ENCODE results near the gene AEBP2.

Gene AEBP2

GRCh38 chr12:19499030-19499429, 59.7 kb downstream of the AEBP2 start:
- Histone ChIP-seq H3K9ac (ENCODE audit: low read length) (no peak overlapping the region), H3K36me3 (ENCODE audit: insufficient read depth, low read length) (peaks cover 80% of the 10 kb centered on the region), H3F3A (ENCODE audit: insufficient read depth, low read length) (no peaks in the 10 kb centered on the region), H3K27me3 (ENCODE audit: insufficient read depth, low read length) (no peaks in the 10 kb centered on the region), H2AFZ (ENCODE audit: low read length) (no peak overlapping the region), H3K27ac (ENCODE audit: low read depth, low read length, poor library complexity, severe bottlenecking) (no peak overlapping the region), H3K79me2 (ENCODE audit: insufficient read depth, low read length) (no peaks in the 10 kb centered on the region), H3K4me1 (ENCODE audit: insufficient read depth, low read length, severe bottlenecking) (no peaks in the 10 kb centered on the region), H3K4me2 (ENCODE audit: low read length) (no peak overlapping the region), H3K9me2 (ENCODE audit: low read depth, low read length) (no peaks in the 10 kb centered on the region), H3K9me3 (ENCODE audit: low read length) (no peaks in the 10 kb centered on the region), H4K20me1 (ENCODE audit: insufficient read depth, low read length) (no peaks in the 10 kb centered on the region), H3K4me3 (ENCODE audit: low read depth, low read length, poor library complexity, severe bottlenecking) (no peak overlapping the region)
- TF ChIP-seq EZH2 (IDR thresholded peaks at IDR 0.05; ENCODE audit: borderline replicate concordance, low read length) = no peak
- TF ChIP-seq, protein P1, sequence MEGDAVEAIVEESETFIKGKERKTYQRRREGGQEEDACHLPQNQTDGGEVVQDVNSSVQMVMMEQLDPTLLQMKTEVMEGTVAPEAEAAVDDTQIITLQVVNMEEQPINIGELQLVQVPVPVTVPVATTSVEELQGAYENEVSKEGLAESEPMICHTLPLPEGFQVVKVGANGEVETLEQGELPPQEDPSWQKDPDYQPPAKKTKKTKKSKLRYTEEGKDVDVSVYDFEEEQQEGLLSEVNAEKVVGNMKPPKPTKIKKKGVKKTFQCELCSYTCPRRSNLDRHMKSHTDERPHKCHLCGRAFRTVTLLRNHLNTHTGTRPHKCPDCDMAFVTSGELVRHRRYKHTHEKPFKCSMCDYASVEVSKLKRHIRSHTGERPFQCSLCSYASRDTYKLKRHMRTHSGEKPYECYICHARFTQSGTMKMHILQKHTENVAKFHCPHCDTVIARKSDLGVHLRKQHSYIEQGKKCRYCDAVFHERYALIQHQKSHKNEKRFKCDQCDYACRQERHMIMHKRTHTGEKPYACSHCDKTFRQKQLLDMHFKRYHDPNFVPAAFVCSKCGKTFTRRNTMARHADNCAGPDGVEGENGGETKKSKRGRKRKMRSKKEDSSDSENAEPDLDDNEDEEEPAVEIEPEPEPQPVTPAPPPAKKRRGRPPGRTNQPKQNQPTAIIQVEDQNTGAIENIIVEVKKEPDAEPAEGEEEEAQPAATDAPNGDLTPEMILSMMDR (IDR thresholded peaks at IDR 0.05; ENCODE audit: low read length) = no peak

GRCh38 chr12:19506497-19506896, 67.2 kb downstream of the AEBP2 start:
- H3F3A ChIP-seq (ENCODE audit: insufficient read depth, low read length) = no peaks in the 10 kb centered on the region; the same call in 1 of the 2 replicates
- H3K9me2 ChIP-seq (ENCODE audit: low read depth, low read length) = no peaks in the 10 kb centered on the region
- H2AFZ ChIP-seq (ENCODE audit: low read length) = no peak overlapping the region
- no peak for TF ChIP-seq EZH2 (IDR thresholded peaks at IDR 0.05; ENCODE audit: borderline replicate concordance, low read length)
- TF ChIP-seq, protein P1 (IDR thresholded peaks at IDR 0.05; ENCODE audit: low read length) = no peak
- H3K79me2 ChIP-seq (ENCODE audit: insufficient read depth, low read length) = peaks cover 4% of the 10 kb centered on the region; the same call in 1 of the 2 replicates
- H3K36me3 ChIP-seq (ENCODE audit: insufficient read depth, low read length) = peaks cover 49% of the 10 kb centered on the region
- H3K27me3 ChIP-seq (ENCODE audit: insufficient read depth, low read length) = no peaks in the 10 kb centered on the region
- H4K20me1 ChIP-seq (ENCODE audit: insufficient read depth, low read length) = no peaks in the 10 kb centered on the region
- H3K9me3 ChIP-seq (ENCODE audit: low read length) = no peaks in the 10 kb centered on the region
- H3K4me3 ChIP-seq (ENCODE audit: low read depth, low read length, poor library complexity, severe bottlenecking) = no peak overlapping the region
- H3K4me1 ChIP-seq (ENCODE audit: insufficient read depth, low read length, severe bottlenecking) = no peaks in the 10 kb centered on the region
- H3K4me2 ChIP-seq (ENCODE audit: low read length) = no peak overlapping the region
- no peak overlapping the region for H3K9ac ChIP-seq (ENCODE audit: low read length)
- H3K27ac ChIP-seq (ENCODE audit: low read depth, low read length, poor library complexity, severe bottlenecking) = no peak overlapping the region

GRCh38 chr12:19507823-19508222, 68.5 kb downstream of the AEBP2 start:
- Histone ChIP-seq H3K36me3 (ENCODE audit: insufficient read depth, low read length) (peaks cover 46% of the 10 kb centered on the region), H3K27me3 (ENCODE audit: insufficient read depth, low read length) (no peaks in the 10 kb centered on the region)

More at GRCh38 chr12:19507823-19508222, 68.5 kb downstream of the AEBP2 start:
- H3K4me2 ChIP-seq (ENCODE audit: low read length) = no peak overlapping the region
- no peak overlapping the region for H2AFZ ChIP-seq (ENCODE audit: low read length)
- H4K20me1 ChIP-seq (ENCODE audit: insufficient read depth, low read length) = no peaks in the 10 kb centered on the region
- H3K9ac ChIP-seq (ENCODE audit: low read length) = no peak overlapping the region
- H3K4me3 ChIP-seq (ENCODE audit: low read depth, low read length, poor library complexity, severe bottlenecking) = no peak overlapping the region
- H3K4me1 ChIP-seq (ENCODE audit: insufficient read depth, low read length, severe bottlenecking) = no peaks in the 10 kb centered on the region
- H3K9me2 ChIP-seq (ENCODE audit: low read depth, low read length) = no peaks in the 10 kb centered on the region
- H3K27ac ChIP-seq (ENCODE audit: low read depth, low read length, poor library complexity, severe bottlenecking) = no peak overlapping the region
- H3F3A ChIP-seq (ENCODE audit: insufficient read depth, low read length) = no peaks in the 10 kb centered on the region; the same call in 1 of the 2 replicates
- peaks cover 4% of the 10 kb centered on the region; the same call in 1 of the 2 replicates for H3K79me2 ChIP-seq (ENCODE audit: insufficient read depth, low read length)
- no peak for TF ChIP-seq EZH2 (IDR thresholded peaks at IDR 0.05; ENCODE audit: borderline replicate concordance, low read length)
- TF ChIP-seq, protein P1 (IDR thresholded peaks at IDR 0.05; ENCODE audit: low read length) = no peak
- H3K9me3 ChIP-seq (ENCODE audit: low read length) = no peaks in the 10 kb centered on the region
